Activated naive CD4-positive, alpha-beta T cell treated with anti-CD3 and anti-CD28 coated beads for 36 hours (primary cell): Measurements from ENCODE around the gene MEGF8. TPM values are rescaled to one million over a fixed set of nuclear protein-coding genes. Genes with fewer than 3 reads are reported as not detected.

Experiments used
- CTCF ChIA-PET: fragments of 350-600 bp; sonication (Branson Sonifier 250); formaldehyde crosslinking; loops from one replicate; lab custom pipeline; 2021; ENCODE audit warnings: antibody characterized with exemption; lab: Charles Lee
- DNase-seq: peaks from one replicate; pipeline ENCODE4 v3.0.0-alpha.2; 2020
- H3K27ac Mint-ChIP-seq: one replicate; pipeline ENCODE4 v1.8.0; 2021; ENCODE audit warnings: mild to moderate bottlenecking, mixed read lengths
- H3K27me3 Mint-ChIP-seq: one replicate; pipeline ENCODE4 v1.8.0; 2021; ENCODE audit warnings: low read depth, mixed read lengths
- H3K36me3 Mint-ChIP-seq: one replicate; pipeline ENCODE4 v1.8.0; 2021; ENCODE audit warnings: low read depth, mixed read lengths
- H3K4me1 Mint-ChIP-seq: one replicate; pipeline ENCODE4 v1.8.0; 2021; ENCODE audit warnings: low read depth, mixed read lengths
- H3K4me3 Mint-ChIP-seq: one replicate; pipeline ENCODE4 v1.8.0; 2021; ENCODE audit warnings: mild to moderate bottlenecking, moderate library complexity, mixed read lengths
- H3K9me3 Mint-ChIP-seq: one replicate; pipeline ENCODE4 v1.8.0; 2021; ENCODE audit warnings: mixed read lengths
- intact Hi-C: fragments of 100-400 bp; cut with micrococcal nuclease; formaldehyde crosslinking; loops from one replicate; pipeline ENCODE4 v1.15.1; 2023
- total RNA-seq, 2 experiments: library from RNA; stranded (reverse); gene quantifications; one replicate each; pipeline ENCODE4 v1.2.3, GENCODE V29; 2021

The MEGF8 gene
- total RNA-seq, 2 experiments from 2014 or later, result 3.3 to 4.0 TPM

DNA sequence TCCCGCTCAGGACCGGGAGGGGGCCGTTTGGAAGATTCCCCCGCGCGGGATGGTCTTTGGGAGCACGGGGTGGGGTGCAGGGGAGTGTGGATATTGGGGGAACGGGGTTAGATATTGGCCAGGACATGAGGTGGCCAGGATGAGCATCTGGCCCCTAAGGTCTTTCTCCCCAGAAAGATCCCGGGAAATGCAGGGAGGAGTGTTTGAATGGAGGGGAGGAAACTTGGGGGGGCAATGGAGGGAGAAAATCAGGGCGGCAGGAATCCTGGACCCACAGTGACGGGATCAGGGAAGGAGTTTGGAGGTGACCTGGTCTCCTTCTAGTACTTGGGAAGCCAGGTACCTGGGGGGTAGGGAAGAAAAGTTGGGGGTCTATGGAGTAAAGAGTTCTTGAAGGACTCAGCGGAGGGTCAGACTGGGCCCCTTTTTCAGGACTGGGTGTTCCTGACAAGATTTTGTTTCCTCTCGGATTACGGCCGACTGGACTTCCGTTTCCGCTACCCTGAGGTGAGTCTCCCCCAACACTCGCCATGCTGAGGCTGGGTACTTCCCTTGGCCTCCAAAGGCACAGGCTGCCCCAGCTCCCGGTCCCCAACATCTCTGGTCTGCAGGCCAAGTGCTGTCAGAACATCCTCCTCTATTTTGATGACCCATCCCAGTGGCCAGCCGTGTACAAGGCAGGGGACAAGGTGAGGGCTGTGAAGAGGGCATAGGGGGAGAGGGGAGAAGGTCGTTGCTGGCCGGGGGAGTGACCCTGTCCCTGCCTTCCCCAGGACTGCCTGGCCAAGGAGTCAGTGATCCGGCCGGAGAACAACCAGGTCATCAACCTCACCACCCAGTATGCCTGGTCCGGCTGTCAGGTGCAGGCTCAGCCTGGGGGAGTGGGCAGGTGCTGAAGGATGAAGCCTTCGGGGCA is 11.3 kb upstream of the MEGF8 start:
- no peak for DNase-seq
- no peak overlapping the region for H3K27ac Mint-ChIP-seq
- peaks cover 24% of the 10 kb centered on the region for H3K27me3 Mint-ChIP-seq
- H3K9me3 Mint-ChIP-seq, result no peaks in the 10 kb centered on the region
- H3K4me3 Mint-ChIP-seq, result no peak overlapping the region
- intact Hi-C loops, result no loop called here
- H3K4me1 Mint-ChIP-seq, result peaks cover 9% of the 10 kb centered on the region
- H3K36me3 Mint-ChIP-seq, result no peaks in the 10 kb centered on the region
- CTCF ChIA-PET, result no interaction called here

GRCh38 chr19:42315024-42315423 is 10.4 kb upstream of the MEGF8 start:
- intact Hi-C loops, result no loop called here

DNA sequence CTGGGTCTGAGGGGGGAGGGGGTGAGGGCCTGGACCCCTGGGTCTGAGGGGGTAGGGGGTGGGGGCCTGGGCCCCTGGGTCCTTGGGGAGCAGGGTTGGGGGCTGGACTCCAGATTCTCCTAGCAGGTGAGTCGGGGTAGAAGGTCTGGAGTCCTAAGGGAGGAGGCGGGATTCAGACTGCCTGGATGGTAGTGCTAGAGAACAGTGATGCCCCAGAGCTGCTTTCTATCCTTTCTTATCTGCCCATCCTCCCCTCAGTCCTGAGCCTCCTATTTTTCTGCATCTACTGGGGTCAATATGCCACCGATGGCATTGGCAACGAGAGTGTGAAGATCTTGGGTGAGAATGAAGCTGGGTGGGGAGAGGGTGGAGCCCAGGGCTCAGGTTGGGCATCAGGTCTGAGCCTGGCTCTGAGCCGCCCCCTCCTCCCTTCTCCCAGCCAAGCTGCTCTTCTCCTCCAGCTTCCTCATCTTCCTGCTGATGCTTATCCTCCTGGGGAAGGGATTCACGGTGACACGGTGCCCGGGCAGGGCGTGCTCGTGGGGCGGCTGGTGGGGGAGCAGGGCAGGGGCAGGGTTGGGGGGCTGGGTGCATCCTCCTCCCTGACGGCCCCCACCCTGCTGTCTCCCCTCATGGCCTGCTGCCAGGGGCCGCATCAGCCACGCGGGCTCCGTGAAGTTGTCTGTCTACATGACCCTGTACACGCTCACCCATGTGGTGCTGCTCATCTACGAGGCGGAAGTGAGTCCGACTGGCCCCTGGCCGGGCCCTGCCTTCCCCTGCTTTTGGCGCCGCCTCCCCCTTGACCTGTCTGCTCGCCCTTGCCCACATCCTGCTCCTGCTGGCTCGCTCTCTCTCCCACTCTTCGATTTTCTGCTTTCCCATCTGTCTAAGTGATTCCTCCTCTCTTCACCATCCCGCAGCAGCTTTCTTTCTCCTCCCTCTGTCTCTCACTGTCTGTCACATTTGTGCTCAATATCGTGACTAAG is 8.9 kb upstream of the MEGF8 start:
- no peak overlapping the region for H3K27ac Mint-ChIP-seq
- intact Hi-C loops, result no loop called here
- CTCF ChIA-PET, result no interaction called here
- no peak for DNase-seq
- H3K27me3 Mint-ChIP-seq, result peaks cover 24% of the 10 kb centered on the region
- no peaks in the 10 kb centered on the region for H3K36me3 Mint-ChIP-seq
- H3K4me3 Mint-ChIP-seq, result no peak overlapping the region
- peaks cover 9% of the 10 kb centered on the region for H3K4me1 Mint-ChIP-seq
- H3K9me3 Mint-ChIP-seq, result no peaks in the 10 kb centered on the region

More at GRCh38 chr19:42315024-42315423, 10.4 kb upstream of the MEGF8 start:
- no peak for DNase-seq
- Mint-ChIP-seq H3K27me3 (peaks cover 24% of the 10 kb centered on the region), H3K36me3 (no peaks in the 10 kb centered on the region), H3K4me1 (peaks cover 9% of the 10 kb centered on the region), H3K9me3 (no peaks in the 10 kb centered on the region), H3K4me3 (no peak overlapping the region), H3K27ac (no peak overlapping the region)
- CTCF ChIA-PET, result no interaction called here

DNA sequence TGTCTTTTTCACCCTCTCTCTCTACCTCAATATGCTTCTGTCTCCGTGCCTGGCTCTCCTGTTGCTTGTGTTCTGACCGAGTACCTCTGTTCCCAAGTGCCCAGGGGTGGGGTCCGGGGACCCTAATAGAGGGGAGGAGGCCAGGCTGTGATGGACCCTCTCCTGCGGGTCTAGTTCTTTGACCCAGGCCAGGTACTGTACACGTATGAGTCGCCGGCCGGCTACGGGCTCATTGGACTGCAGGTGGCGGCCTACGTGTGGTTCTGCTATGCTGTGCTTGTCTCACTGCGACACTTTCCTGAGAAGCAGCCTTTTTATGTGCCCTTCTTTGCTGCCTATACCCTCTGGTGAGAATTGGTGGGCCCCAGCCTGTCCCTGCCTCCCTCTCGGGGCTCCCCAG is 7.9 kb upstream of the MEGF8 start:
- intact Hi-C loops, result no loop called here
- no peaks in the 10 kb centered on the region for H3K36me3 Mint-ChIP-seq
- no peak for DNase-seq
- CTCF ChIA-PET, result no interaction called here
- H3K4me3 Mint-ChIP-seq, result no peak overlapping the region
- H3K9me3 Mint-ChIP-seq, result no peaks in the 10 kb centered on the region
- H3K4me1 Mint-ChIP-seq, result peaks cover 9% of the 10 kb centered on the region
- H3K27ac Mint-ChIP-seq, result no peak overlapping the region
- peaks cover 17% of the 10 kb centered on the region for H3K27me3 Mint-ChIP-seq

DNA sequence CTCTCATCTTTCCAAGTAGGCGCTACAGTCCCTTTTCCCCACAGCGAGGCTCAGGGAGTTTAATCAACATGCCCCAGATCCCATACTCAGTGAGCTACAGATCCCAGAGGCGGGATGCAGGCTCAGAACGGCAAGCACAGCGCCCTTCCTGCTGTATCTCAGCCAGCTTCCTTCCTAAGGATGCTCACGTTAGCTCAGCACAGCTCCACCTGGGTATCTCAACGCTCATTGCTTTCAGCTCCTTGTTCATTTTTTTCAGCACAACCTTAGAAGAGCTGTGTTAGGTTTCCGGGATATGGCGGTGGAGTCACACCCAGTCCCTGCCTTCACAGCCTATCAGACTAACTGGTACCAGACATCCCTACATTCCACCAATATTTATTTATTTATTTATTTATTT is 3.1 kb upstream of the MEGF8 start:
- Mint-ChIP-seq H3K27ac (no peak overlapping the region), H3K9me3 (no peaks in the 10 kb centered on the region), H3K36me3 (no peaks in the 10 kb centered on the region), H3K27me3 (peaks cover 14% of the 10 kb centered on the region), H3K4me3 (no peak overlapping the region), H3K4me1 (peaks cover 13% of the 10 kb centered on the region)
- CTCF ChIA-PET, result interaction anchor here (1.2 to 1.6 kb wide), 2 partner anchors 14 to 190 kb away, joined by 3 read pairs; partner anchors contain the start of gene POU2F2
- DNase-seq, result no peak
- intact Hi-C loops, result no loop called here

- Mint-ChIP-seq H3K27ac (no peak overlapping the region), H3K9me3 (no peaks in the 10 kb centered on the region), H3K36me3 (no peaks in the 10 kb centered on the region), H3K4me3 (peak overlapping the region; percentile 5), H3K27me3 (peaks cover 14% of the 10 kb centered on the region), H3K4me1 (peaks cover 13% of the 10 kb centered on the region)
- no peak for DNase-seq
- CTCF ChIA-PET, result interaction anchor here (0.6 to 1.6 kb wide), 5 partner anchors 15 to 201 kb away, joined by 3 to 6 read pairs (median 3); no protein-coding TSS in a partner anchor
- intact Hi-C loops, result no loop called here
These were observed 2.0 kb upstream of the MEGF8 start for GRCh38 chr19:42323473-42323851.

- H3K36me3 Mint-ChIP-seq, result no peaks in the 10 kb centered on the region
- intact Hi-C loops, result loop anchor here (2.0 kb wide), 1 partner anchor 73 kb away; no protein-coding TSS in a partner anchor
- H3K27me3 Mint-ChIP-seq, result peaks cover 14% of the 10 kb centered on the region
- H3K9me3 Mint-ChIP-seq, result no peaks in the 10 kb centered on the region
- CTCF ChIA-PET, result interaction anchor here (0.6 to 1.6 kb wide), 5 partner anchors 16 to 201 kb away, joined by 3 to 6 read pairs (median 3); no protein-coding TSS in a partner anchor
- H3K4me3 Mint-ChIP-seq, result no peak overlapping the region
- peak; percentile 44 for DNase-seq
- peaks cover 13% of the 10 kb centered on the region for H3K4me1 Mint-ChIP-seq
- H3K27ac Mint-ChIP-seq, result no peak overlapping the region
These were observed 1.4 kb upstream of the MEGF8 start for GRCh38 chr19:42323852-42324654.

GRCh38 chr19:42324655-42325307 is 654 bp upstream of the MEGF8 start:
- Mint-ChIP-seq H3K9me3 (no peaks in the 10 kb centered on the region), H3K4me1 (peaks cover 13% of the 10 kb centered on the region), H3K27ac (no peak overlapping the region), H3K36me3 (no peaks in the 10 kb centered on the region), H3K4me3 (peak overlapping the region; percentile 81), H3K27me3 (peaks cover 14% of the 10 kb centered on the region)
- intact Hi-C loops, result loop anchor here (1.0 to 5.0 kb wide), 12 partner anchors 22 to 465 kb away; partner anchors contain the start of genes PAFAH1B3, POU2F2, PRR19 and ZNF526
- CTCF ChIA-PET, result no interaction called here
- DNase-seq, result no peak

GRCh38 chr19:42325896-42326771 is 699 bp downstream of the MEGF8 start:
- Mint-ChIP-seq H3K4me3 (peak overlapping the region; percentile 81), H3K4me1 (peaks cover 13% of the 10 kb centered on the region), H3K27ac (peak overlapping the region; percentile 16), H3K36me3 (no peaks in the 10 kb centered on the region), H3K27me3 (peaks cover 14% of the 10 kb centered on the region), H3K9me3 (no peaks in the 10 kb centered on the region)
- peak; percentile 19 for DNase-seq
- CTCF ChIA-PET, result no interaction called here
- intact Hi-C loops, result loop anchor here (1.0 to 5.0 kb wide), 12 partner anchors 24 to 467 kb away; partner anchors contain the start of genes PAFAH1B3, POU2F2, PRR19 and ZNF526

DNA sequence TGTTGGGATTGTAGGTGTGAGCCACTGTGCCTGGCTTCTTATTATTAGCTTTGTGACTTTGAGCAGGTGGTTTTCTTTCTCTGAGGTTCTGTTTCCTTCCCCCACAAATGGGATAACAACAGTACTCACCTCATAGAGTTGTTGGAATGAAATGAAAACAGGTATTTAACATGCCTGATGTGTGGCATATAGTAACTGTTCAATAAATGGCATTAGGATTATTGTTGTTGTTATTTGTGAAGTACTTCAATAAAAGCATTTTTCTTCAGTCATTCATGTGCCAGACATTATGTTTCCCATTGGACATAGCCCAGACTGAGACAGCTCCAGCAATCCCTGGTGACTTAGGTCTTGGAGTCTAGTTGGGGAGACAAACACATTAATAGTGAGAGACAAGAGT is 1.5 kb downstream of the MEGF8 start:
- intact Hi-C loops, result loop anchor here (5.0 kb wide), 1 partner anchor 95 kb away; no protein-coding TSS in a partner anchor
- CTCF ChIA-PET, result interaction anchor here (0.5 to 0.6 kb wide), 2 partner anchors 20 to 218 kb away, joined by 3 to 4 read pairs; no protein-coding TSS in a partner anchor
- Mint-ChIP-seq H3K9me3 (no peaks in the 10 kb centered on the region), H3K27ac (no peak overlapping the region), H3K4me3 (no peak overlapping the region), H3K4me1 (peaks cover 13% of the 10 kb centered on the region), H3K36me3 (no peaks in the 10 kb centered on the region), H3K27me3 (peaks cover 14% of the 10 kb centered on the region)
- DNase-seq, result no peak
